HEK293T (cell line): ENCODE data around the gene GPATCH3.

ENCODE experiments used
- ARNT ChIP-seq: fragments of 450-650 bp; IDR thresholded peaks from 2 replicates; pipeline ENCODE4 v1.6.1; 2017; ENCODE audit warnings: mild to moderate bottlenecking
- BHLHE40 ChIP-seq: fragments of 450-650 bp; IDR thresholded peaks from 2 replicates; pipeline ENCODE4 v1.6.1; 2016; ENCODE audit warnings: mild to moderate bottlenecking, moderate library complexity, borderline replicate concordance
- ELF4 ChIP-seq: fragments of 450-650 bp; IDR thresholded peaks from 2 replicates; pipeline ENCODE4 v1.6.1; 2017; ENCODE audit warnings: antibody characterized with exemption
- FOXM1 ChIP-seq: fragments of 450-650 bp; IDR thresholded peaks from 2 replicates; pipeline ENCODE4 v1.6.1; 2017; ENCODE audit warnings: mild to moderate bottlenecking, borderline replicate concordance
- HDGF ChIP-seq: fragments of 450-650 bp; IDR thresholded peaks from 2 replicates; pipeline ENCODE4 v1.6.1; 2017; ENCODE audit warnings: antibody characterized with exemption, borderline replicate concordance
- NFRKB ChIP-seq: fragments of 450-650 bp; IDR thresholded peaks from 2 replicates; pipeline ENCODE4 v1.6.1; 2016; ENCODE audit warnings: mild to moderate bottlenecking, moderate library complexity
- PKNOX1 ChIP-seq: fragments of 450-650 bp; IDR thresholded peaks from 2 replicates; pipeline ENCODE4 v1.6.1; 2016
- SUZ12 ChIP-seq: fragments of 450-650 bp; IDR thresholded peaks from 2 replicates; pipeline ENCODE4 v1.6.1; 2016; ENCODE audit warnings: mild to moderate bottlenecking

- TF ChIP-seq NFRKB, result no peak
- no peak for TF ChIP-seq FOXM1
- no peak for TF ChIP-seq HDGF
- no peak for TF ChIP-seq SUZ12
- TF ChIP-seq PKNOX1, result no peak
- TF ChIP-seq ARNT, result no peak
- no peak for TF ChIP-seq BHLHE40
- TF ChIP-seq ELF4, result no peak
These were observed 15.1 kb upstream of the GPATCH3 start for GRCh38 chr1:26915204-26915842.
